GM21360 (cell line): Measurements from ENCODE around the gene CLVS2.

ENCODE experiments used
- ATAC-seq: cut with Tn5 transposase; IDR thresholded peaks from one replicate; pipeline ENCODE4 v1.9.1; 2021; ENCODE audit warnings: mild to moderate bottlenecking, moderate library complexity; ENCODE audit not compliant: unreplicated experiment

The CLVS2 gene

GRCh38 chr6:122995921-122996793 lies at the start of gene CLVS2:
CLVS2 (plus strand) TSS chr6:122996235; CDS start chr6:122997778, 1,543 bp downstream.
- ATAC-seq = no peak

- ATAC-seq = no peak
Observed at GRCh38 chr6:122947355-122947754, 48.7 kb upstream of the CLVS2 start.

- no peak for ATAC-seq
Observed at GRCh38 chr6:122953766-122954165, 42.3 kb upstream of the CLVS2 start.

GRCh38 chr6:122956376-122956775 lies 39.7 kb upstream of the CLVS2 start:
- ATAC-seq = no peak

GRCh38 chr6:122962000-122962624 lies 33.9 kb upstream of the CLVS2 start:
- ATAC-seq = no peak

GRCh38 chr6:122969999-122970533 lies 26.0 kb upstream of the CLVS2 start:
- ATAC-seq = no peak

GRCh38 chr6:122977180-122977579 lies 18.9 kb upstream of the CLVS2 start:
- ATAC-seq = no peak

GRCh38 chr6:122984393-122984792 lies 11.6 kb upstream of the CLVS2 start:
- no peak for ATAC-seq

- ATAC-seq = no peak
Observed at GRCh38 chr6:122994256-122994655, 1.8 kb upstream of the CLVS2 start.

- ATAC-seq = no peak
Observed at GRCh38 chr6:122996794-122997505, 915 bp downstream of the CLVS2 start.

GRCh38 chr6:122997541-122998150 lies 1.6 kb downstream of the CLVS2 start:
- ATAC-seq = no peak

GRCh38 chr6:122998403-122998975 lies 2.5 kb downstream of the CLVS2 start:
- no peak for ATAC-seq

- no peak for ATAC-seq
Observed at GRCh38 chr6:123000244-123000770, 4.3 kb downstream of the CLVS2 start.

- no peak for ATAC-seq
Observed at GRCh38 chr6:123001540-123001939, 5.5 kb downstream of the CLVS2 start.

- no peak for ATAC-seq
Observed at GRCh38 chr6:123007885-123008284, 11.8 kb downstream of the CLVS2 start.

GRCh38 chr6:123009059-123009458 lies 13.0 kb downstream of the CLVS2 start:
- ATAC-seq = no peak

- ATAC-seq = no peak
Observed at GRCh38 chr6:123014835-123015234, 18.8 kb downstream of the CLVS2 start.

- ATAC-seq = no peak
Observed at GRCh38 chr6:123016431-123017103, 20.5 kb downstream of the CLVS2 start.

- no peak for ATAC-seq
Observed at GRCh38 chr6:123017104-123017682, 21.2 kb downstream of the CLVS2 start.
